AG08396 (cell line): ENCODE data around the gene DBF4.
"Not testable (repeated sequence)": the region's sequence is repeated elsewhere in the genome, so short reads cannot be mapped to it uniquely, and the experiment has no call there.

Experiments
- DNase-seq: peaks from one replicate; pipeline ENCODE4 v3.0.0; 2012; ENCODE audit warnings: low spot score, mixed read lengths

Gene DBF4

DNA sequence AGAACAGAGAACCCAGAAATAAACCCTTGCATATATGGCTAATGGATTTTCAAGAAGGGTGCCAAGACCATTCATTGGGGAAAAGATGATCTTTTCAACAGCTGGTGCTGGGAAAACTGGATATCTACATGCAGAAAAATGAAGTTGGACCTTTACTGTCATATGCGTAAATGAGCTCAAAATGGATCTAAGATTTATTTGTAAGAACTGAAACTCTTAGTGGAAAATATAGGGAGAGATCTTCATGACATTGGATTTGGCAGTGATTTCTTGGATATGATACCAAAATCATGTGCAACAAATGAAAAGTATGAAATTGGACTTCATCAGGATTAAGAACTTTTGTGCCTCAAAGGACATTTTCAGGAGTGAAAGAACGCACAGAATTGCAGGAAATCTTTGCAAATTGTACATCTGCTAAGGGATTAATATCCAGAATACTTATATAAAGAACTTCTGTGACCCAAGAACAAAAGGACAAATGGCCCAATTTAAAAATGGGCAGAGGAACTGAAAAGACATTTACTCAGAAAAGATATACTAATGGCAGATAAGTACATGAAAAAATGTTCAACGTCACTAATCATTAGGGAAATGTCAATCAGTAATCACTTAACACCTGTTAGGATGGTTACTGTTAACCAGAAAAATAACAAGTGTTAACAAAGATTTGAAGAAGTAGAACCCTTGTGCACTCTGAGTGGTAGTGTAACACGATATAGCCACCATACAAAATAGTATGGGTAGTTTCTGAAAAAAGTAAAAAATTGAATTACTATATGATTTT, 6.1 kb downstream of the DBF4 start:
- no peak for DNase-seq

- DNase-seq, result no peak
Observed at GRCh38 chr7:87885018-87885417, 8.7 kb downstream of the DBF4 start.

GRCh38 chr7:87886875-87887274, 10.6 kb downstream of the DBF4 start:
- no peak for DNase-seq

DNA sequence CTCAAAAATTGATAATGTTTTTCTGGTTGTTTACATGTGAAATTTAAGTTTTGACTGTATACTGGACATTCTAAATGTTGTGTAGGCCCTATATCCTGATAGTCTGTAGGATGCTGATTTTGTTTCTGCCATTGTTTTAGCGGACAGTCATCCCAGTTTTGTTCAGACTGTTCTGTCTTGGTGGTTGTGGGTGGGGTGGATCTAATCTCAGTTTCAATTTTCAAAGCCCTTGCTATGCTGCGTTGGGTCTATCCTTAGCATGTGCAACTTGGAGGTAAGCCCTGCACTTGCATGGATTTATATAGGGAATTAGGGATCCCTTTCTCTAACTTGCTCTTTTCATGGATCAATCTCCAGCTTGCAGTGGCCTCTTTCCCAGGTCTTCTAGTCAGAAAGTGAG, 19.1 kb downstream of the DBF4 start:
- no peak for DNase-seq

DNA sequence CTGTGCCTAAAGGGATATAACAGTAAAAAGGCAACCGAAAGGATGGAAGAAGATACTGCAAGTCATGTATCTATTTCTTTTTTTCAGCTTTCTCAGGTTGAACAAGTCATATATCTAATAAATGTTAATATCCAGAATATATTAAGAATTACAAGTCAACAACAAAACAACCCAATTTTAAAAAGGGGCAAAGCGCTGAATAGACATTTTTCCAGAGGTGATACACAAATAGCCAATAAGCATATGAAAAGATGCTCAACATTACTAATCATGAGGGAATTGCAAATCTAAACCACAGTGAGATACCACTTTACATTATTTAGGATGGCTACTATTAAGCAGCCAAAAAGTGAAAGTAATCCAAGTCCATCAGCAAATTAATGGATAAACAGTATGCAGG, 23.0 kb downstream of the DBF4 start:
- no peak for DNase-seq

DNA sequence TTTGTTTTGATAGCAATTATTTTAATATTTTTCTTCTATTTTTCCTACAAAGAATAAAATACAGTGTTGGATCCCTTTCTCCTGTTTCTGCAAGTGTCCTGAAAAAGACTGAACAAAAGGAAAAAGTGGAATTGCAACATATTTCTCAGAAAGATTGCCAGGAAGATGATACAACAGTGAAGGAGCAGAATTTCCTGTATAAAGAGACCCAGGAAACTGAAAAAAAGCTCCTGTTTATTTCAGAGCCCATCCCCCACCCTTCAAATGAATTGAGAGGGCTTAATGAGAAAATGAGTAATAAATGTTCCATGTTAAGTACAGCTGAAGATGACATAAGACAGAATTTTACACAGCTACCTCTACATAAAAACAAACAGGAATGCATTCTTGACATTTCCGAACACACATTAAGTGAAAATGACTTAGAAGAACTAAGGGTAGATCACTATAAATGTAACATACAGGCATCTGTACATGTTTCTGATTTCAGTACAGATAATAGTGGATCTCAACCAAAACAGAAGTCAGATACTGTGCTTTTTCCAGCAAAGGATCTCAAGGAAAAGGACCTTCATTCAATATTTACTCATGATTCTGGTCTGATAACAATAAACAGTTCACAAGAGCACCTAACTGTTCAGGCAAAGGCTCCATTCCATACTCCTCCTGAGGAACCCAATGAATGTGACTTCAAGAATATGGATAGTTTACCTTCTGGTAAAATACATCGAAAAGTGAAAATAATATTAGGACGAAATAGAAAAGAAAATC, 31.0 kb downstream of the DBF4 start:
- not testable (repeated sequence) for DNase-seq

- not testable (repeated sequence) for DNase-seq
Observed at GRCh38 chr7:87908814-87909213, 32.5 kb downstream of the DBF4 start.

- DNase-seq, result no peak
Observed at GRCh38 chr7:87912121-87912520, 35.8 kb downstream of the DBF4 start.

DNA sequence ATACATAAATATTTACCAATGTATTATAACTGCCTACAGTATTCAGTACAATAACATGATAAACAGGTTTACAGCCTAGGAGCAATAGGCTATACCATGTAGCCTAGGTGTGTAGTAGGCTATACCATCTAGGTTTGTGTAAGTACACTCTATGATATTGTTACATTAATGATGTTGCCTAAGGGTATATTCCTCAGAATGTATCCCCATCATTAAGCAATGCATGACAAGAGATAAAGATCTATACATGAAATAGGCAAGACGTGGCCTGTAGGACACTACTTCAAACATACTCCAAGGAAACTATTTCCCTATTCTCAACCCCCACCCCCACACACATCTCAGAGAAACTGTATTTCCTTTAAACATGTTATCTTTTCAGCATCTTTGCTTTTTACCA, 42.4 kb downstream of the DBF4 start:
- DNase-seq, result no peak

DNA sequence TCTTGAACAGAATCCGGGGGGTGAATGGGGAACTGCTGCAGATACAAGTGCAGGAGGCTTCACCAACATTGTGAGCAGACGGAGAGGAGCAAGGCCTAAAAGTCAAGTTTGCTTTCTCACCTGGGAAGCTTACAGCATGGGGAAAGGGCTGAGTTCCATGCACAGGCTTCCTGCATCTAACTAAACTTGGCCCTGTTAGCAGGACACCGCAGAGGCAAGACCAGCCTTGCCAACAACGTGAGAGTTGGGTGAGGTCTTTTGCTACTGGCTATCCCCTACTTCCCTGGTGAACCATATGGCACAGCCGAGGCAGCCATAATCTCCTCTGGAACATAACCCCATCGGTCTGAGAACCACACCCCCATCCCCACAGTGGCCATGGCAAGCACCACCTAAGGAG, 43.6 kb downstream of the DBF4 start:
- DNase-seq, result no peak

GRCh38 chr7:87920578-87920977, 44.3 kb downstream of the DBF4 start:
- DNase-seq, result no peak

GRCh38 chr7:87922759-87923395, 46.6 kb downstream of the DBF4 start:
- DNase-seq, result not testable (repeated sequence)

- DNase-seq, result no peak
Observed at GRCh38 chr7:87926581-87927461, 50.5 kb downstream of the DBF4 start.

DNA sequence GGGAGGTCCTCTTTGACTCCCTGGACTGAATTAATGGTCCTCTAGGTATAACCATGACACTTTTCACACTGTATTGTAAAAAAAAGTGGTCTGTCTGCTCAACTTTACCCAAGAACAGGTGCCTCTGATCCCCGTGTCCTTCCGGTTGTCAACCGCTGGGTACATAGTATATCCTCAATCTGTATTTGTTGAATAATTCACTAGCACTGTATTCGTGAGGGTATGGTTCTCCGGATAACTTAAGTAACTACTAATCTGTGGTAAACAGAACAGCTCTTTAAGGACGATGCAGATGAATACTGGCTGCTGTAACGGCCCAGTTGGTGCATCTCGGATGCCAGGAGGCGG, 57.3 kb downstream of the DBF4 start:
- no peak for DNase-seq

DNA sequence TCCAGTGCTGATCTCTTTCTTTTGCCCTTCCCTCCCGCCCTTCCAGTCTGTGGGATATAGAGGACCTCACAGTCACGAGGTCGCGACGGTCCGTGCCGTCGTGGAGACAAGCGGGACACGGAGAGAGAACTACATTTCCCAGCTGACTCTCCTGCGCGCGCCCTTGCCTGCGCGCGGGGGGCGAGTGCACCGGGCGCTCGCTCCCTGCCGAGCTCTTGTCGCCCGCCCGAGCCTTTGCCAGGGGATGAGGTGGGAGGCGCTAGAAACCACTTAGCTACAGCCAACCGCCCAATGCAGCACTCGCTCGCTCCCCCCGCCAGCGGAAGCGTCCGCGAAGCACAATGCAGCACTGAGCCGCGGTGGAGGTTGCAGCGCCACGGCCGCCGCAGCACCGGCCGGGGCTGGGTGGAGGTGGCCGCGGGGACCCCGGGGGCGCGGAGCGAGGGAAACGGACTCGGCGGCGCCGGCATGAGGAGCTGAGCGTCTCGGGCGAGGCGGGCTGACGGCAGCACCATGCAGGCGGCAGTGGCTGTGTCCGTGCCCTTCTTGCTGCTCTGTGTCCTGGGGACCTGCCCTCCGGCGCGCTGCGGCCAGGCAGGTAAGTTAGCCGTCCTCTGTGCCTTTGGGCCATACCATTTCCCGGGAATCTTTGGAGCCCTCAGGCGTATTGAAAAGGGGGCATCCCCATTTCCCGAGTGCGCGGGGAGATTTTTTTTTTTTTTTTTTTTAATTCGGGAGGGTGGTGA, 57.8 kb downstream of the DBF4 start, which contains the start of gene ADAM22:
TSS of gene ADAM22 (plus strand) at position 299 of the 746 bp plus-strand sequence. CDS start at position 514, 215 bp downstream.
- DNase-seq, result peak; percentile 83

GRCh38 chr7:87934699-87935383, 58.5 kb downstream of the DBF4 start:
- peak; percentile 20 for DNase-seq

- DNase-seq, result no peak
Observed at GRCh38 chr7:87935384-87935706, 59.1 kb downstream of the DBF4 start.

- no peak for DNase-seq
Observed at GRCh38 chr7:87941138-87941537, 64.8 kb downstream of the DBF4 start.

GRCh38 chr7:87944547-87944946, 68.3 kb downstream of the DBF4 start:
- DNase-seq, result no peak

DNA sequence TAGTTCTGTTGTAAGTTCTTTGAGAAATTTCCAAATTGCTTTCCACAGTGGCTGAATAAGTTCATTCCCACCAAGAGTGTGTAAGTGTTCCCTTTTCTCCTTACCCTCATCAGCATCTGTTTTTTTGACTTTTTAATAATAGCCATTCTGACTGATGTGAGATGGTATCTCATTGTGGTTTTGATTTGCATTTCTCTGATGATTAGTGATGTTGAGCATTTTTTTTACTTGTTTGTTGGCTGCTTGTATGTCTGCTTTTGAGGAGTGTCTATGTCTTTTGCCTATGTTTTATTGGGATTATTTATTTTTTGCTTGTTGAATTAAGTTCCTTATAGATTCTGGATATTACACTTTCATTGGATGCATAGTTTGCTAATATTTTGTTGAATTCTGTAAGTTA, 69.6 kb downstream of the DBF4 start:
- not testable (repeated sequence) for DNase-seq

GRCh38 chr7:87948371-87948770, 72.1 kb downstream of the DBF4 start:
- DNase-seq, result no peak
